Stimulated activated naive CD8-positive, alpha-beta T cell treated with anti-CD3 and anti-CD28 coated beads, Interleukin-15, Interleukin-2, amounts not matched to agents 100 U/mL and 50 U/mL, for 24 hours (primary cell): ENCODE results near the gene KCNJ10.
A peak's percentile ranks its signal among the peaks of the same experiment; 100 is the strongest.

ENCODE experiments used
- ATAC-seq: fragments of 150-1000 bp; cut with Tn5 transposase; one replicate; pipeline ENCODE4 v1.10.0; 2021
- DNase-seq: peaks from one replicate; pipeline ENCODE4 v3.0.0; 2021

The KCNJ10 gene

GRCh38 chr1:160099716-160100375 lies 29.9 kb upstream of the KCNJ10 start:
- DNase-seq (no peak), ATAC-seq (no peak)

- ATAC-seq (peak; percentile 87), DNase-seq (peak; percentile 99)
Measured at GRCh38 chr1:160098852-160099561, 29.0 kb upstream of the KCNJ10 start.

- ATAC-seq (peak; percentile 65), DNase-seq (peak; percentile 95)
Measured at GRCh38 chr1:160097911-160098851, 28.2 kb upstream of the KCNJ10 start, which contains the start of gene IGSF8. IGSF8 (minus strand) TSS chr1:160098619; CDS start chr1:160098472, 147 bp downstream.

GRCh38 chr1:160097151-160097910 lies 27.4 kb upstream of the KCNJ10 start:
- DNase-seq: peak; percentile 53
- ATAC-seq: no peak

GRCh38 chr1:160096274-160097116 lies 26.5 kb upstream of the KCNJ10 start:
- no peak for ATAC-seq
- DNase-seq: no peak

GRCh38 chr1:160095382-160096105 lies 25.6 kb upstream of the KCNJ10 start:
- no peak for DNase-seq

GRCh38 chr1:160094806-160095205 lies 24.8 kb upstream of the KCNJ10 start:
- DNase-seq: no peak
- ATAC-seq: no peak

More at GRCh38 chr1:160095382-160096105, 25.6 kb upstream of the KCNJ10 start:
- no peak for ATAC-seq

DNA sequence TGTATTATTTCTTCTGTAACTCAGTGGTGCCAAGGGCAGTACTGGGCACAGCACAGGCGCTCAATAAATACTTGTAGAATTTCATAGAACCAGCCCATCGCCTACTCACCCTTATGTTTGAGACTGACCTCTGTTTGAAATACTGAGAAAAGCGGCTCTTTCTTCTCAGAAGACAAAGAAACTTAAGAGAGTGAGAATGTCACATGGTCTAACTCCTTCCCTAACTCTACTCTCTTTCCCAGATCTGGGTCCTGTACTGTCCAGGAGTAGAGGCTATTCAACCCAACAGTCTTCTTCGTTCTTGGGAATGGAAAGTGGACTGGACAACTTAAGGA lies 24.3 kb upstream of the KCNJ10 start:
- ATAC-seq (no peak), DNase-seq (no peak)

DNA sequence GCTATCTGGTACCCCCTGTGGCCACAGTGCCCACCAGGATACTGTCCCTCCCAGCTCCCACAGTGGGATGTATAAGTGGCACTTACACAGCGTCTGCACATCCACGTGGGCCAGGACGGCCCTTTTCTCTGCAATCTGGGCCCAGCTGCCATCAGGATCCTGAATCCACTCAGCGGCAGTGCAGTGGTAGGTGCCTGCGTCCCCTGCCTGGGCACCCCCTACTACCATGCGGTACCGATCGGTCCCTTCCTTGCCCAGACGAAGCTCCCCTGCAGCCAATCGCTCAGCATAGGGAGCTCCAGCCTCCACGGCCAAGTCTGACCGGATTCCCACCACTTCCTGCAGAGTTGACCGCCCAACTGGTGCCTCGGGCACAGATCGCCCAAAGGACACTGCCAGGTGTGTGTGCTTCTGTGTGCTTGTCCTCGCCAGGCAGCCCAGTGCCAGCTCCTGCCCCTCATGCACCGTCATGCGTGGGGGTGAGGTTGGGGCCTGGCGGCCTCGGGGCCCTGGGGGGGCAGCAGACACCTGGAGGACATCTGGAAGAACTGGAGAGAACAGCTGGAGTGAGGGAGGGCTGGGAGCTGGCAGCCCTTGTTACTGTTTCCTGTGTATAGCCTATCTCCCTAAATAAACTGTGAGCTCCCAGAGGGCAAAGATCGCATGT lies 23.8 kb upstream of the KCNJ10 start:
- ATAC-seq: no peak
- no peak for DNase-seq

GRCh38 chr1:160093069-160093395 lies 23.1 kb upstream of the KCNJ10 start:
- DNase-seq (no peak), ATAC-seq (no peak)

DNA sequence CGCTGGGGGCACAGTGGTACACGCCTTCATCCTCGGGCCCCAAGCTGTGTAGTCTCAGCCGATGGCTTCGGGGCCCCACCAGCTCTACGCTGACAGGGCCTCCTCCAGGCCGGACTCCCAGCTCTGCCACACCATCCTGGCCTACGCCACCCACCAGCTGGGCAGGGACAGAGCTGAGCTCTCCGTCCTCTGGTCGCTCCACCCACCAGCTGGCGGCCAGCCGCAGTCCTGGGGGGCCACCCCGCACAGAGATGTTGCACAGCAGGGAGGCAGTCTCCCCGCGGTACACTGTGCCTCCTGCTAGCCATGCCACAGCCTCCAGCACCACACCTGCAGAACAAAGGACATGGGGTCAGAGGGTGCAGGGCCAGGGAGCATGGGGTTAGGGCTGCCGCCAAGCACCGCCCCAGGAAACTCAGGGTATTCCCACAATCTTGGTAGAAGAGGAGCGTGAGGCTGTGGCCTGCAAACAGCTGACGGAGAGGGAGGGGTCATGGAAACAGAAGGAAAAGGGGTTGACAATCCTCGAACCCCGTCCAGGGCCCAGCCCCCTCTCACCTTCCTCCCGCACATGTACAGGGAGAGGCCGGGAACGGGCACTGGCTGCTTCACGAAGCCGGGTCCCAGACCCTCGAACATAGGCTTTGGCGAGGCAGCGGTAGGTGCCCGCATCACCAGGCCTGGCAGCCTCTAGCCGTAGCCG lies 22.6 kb upstream of the KCNJ10 start:
- ATAC-seq: no peak
- DNase-seq: no peak

DNA sequence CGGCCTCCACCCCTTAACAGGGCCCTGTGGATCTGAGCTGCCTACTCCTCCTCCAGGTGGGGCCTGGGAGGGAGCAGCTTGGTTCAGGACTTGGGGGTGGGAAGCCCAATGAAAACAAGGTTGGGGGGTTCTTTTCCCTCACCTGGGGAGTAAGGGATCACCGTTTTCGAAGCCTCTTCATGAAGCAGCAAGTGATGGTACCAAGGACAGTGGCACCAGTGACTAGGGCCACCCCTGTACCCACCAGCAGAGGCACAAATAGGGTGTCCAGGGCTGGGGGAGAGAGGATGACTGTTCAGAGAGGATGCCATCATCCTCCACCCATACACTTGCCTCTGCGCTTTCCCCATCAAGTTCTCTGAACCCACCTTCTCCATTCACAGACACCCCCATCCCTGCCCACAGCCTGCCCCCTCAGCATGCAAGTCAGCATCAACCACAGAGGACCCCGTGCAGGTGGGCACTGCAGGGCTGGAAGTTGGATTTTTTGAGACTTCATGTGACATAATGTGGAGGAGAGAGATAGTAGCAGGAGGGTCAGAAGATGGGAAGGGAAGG lies 21.8 kb upstream of the KCNJ10 start:
- ATAC-seq: no peak

GRCh38 chr1:160090760-160091159 lies 20.8 kb upstream of the KCNJ10 start:
- no peak for ATAC-seq
- DNase-seq: no peak

More for the DNA sequence above, 21.8 kb upstream of the KCNJ10 start:
- DNase-seq: no peak

DNA sequence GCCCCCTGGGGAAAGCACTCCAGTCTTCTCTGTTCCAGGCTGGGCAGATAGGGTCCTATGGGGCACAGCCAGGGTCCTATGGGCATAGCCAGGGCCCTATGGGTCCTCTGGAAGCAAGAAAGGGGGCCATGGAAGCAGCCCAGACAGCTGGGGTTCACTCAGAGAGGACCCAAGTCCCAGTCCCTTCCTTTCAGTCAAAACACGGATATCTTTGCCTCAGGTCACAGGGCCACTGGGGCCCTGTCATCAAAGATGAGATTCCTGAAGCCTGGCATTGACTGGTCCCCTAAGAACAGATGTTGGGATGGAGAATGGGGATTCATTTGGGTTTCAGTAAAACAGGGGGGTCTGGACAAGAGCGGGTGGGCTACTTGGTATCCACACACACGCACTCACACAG lies 19.9 kb upstream of the KCNJ10 start:
- ATAC-seq: no peak
- DNase-seq: no peak

DNA sequence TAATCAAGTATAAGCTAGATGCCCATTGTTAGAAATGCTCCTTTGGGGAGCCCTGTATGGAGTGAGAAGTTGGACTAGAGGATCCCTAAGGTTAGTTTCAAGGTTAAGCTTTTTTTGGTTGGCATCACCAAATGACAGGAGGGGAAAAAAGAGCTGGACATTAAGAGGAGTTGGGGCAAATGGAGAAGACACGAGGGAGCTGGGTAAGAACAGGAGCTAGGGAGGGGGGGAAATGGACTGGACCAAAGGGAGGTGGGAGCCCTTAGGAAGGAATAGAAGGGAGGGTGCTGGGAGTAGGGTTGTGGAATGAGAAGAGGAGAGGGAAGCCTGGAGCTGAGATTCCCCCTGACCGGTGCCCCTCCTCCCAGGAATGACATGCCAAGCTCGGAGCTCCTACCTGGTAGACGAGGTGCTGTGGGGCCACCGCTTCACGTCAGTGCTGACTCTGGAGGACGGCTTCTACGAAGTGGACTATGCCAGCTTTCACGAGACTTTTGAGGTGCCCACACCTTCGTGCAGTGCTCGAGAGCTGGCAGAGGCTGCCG lies 17.2 kb upstream of the KCNJ10 start:
- ATAC-seq (no peak), DNase-seq (no peak)

DNA sequence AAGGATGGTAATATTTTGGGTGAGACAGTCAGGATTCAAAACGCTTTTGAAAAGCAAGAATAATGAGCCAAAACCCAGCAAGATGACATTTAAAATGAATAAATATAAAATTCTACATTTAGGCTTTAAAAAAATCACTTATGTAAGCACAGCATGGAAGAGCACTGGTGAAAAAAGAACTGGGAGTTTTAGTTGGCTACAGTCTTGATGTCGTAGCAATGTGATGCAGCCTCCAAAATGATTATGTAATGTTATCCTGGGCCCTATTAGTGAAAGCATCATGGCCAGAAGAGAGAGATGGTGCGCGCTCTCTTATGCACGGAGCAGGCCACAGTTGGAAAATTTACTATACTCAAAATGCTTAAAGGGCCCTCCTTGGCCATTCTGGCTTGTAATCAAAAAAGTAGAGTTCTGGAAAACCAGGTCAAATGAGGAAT lies 16.5 kb upstream of the KCNJ10 start:
- DNase-seq: no peak
- ATAC-seq: no peak

DNA sequence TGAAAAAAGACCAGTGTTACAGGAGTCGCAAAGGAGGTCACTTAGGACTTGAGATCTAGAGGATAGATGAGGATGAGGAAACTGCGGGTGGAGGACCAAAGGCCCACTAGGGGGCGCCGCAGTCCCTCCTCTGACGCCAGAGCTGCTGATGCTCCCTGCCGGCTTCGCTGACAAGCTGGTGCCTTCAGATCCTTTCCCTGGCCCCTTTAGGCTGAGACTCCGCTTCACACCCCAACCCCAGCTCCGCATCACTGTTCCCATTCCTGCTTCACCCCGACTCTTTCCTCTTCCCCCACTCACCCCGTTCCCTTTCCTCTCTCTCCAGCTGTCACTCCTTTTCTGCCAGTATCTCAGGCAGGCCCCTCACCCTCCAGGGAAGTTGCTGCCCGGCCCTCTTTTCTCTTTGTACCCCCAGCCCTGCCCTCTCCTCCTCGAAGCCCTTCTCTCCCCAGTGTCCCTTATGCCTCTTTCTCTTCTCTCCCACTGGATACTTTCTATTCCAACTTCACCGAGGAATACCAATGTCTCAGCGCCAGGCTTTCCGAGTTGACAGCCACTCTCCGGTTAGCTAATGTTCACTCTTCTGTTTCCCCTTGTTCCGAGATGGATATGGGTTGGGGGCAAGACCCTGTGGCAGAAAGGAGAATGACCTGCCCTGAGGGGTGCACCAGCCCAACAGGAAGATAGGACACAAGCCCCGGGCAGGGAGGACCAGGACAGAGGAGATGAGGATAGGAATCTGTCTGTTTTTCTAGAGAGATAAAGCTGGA lies 15.9 kb upstream of the KCNJ10 start:
- peak; percentile 87 for DNase-seq
- peak; percentile 56 for ATAC-seq
